Vagina (tissue), 2 donors: ENCODE results near the gene PABPC1L. TPM values are rescaled to one million over a fixed set of nuclear protein-coding genes. Genes with fewer than 3 reads are reported as not detected.

ENCODE experiments used
- DNase-seq, 2 donors: peaks; one replicate each; pipeline ENCODE4 v3.0.0-alpha.2; 2017; ENCODE audit errors: extremely low spot score in 2 of 2
- H3K27ac ChIP-seq: fragments of 200-600 bp; sonication (generic); one replicate; pipeline ENCODE4 v1.5.1; 2019
- H3K27me3 ChIP-seq: fragments of 200-600 bp; sonication (generic); one replicate; pipeline ENCODE4 v1.5.1; 2019
- H3K36me3 ChIP-seq, 2 donors: fragments of 200-600 bp; sonication (generic); one replicate each; pipeline ENCODE4 v1.5.1; 2017 to 2019
- H3K4me1 ChIP-seq: fragments of 200-600 bp; sonication (generic); one replicate; pipeline ENCODE4 v1.5.1; 2019
- H3K4me3 ChIP-seq, 2 donors: fragments of 200-600 bp; sonication (generic); 1 replicate in 1 of 2; 2 replicates in 1 of 2; pipeline ENCODE4 v1.5.1; 2016 to 2019
- H3K9me3 ChIP-seq: fragments of 200-600 bp; sonication (generic); one replicate; pipeline ENCODE4 v1.5.1; 2019
- CTCF ChIP-seq, 3 experiments: fragments of 450-650 bp in 2 of 3; fragments of 200-600 bp in 1 of 3; sonication (generic) in 1 of 3; IDR thresholded peaks; one replicate each; pipeline ENCODE4 v1.5.1; 2017 to 2019; ENCODE audit warnings: antibody characterized with exemption in 3 of 3, mild to moderate bottlenecking in 2 of 3, moderate library complexity in 2 of 3
- POLR2A ChIP-seq, 2 donors: fragments of 450-650 bp; IDR thresholded peaks; one replicate each; pipeline ENCODE4 v1.6.1; 2017; ENCODE audit warnings: antibody characterized with exemption in 2 of 2, mild to moderate bottlenecking in 2 of 2, moderate library complexity in 2 of 2
- POLR2AphosphoS5 ChIP-seq, 2 donors: sonication (generic); formaldehyde crosslinking; IDR thresholded peaks; one replicate each; pipeline ENCODE4 v1.9.0; 2017; ENCODE audit warnings: antibody characterized with exemption in 2 of 2, mild to moderate bottlenecking in 2 of 2, low read depth in 1 of 2; ENCODE audit not compliant: insufficient read depth in 1 of 2
- intact Hi-C: fragments of 100-400 bp; cut with DNase I; formaldehyde crosslinking; loops from one replicate; pipeline ENCODE4 v1.15.1; 2023
- total RNA-seq: library from RNA; depleted of rRNA; stranded (reverse); fragments of >200 nt; gene quantifications from one replicate; pipeline ENCODE4 v1.2.3, GENCODE V29; 2016

Gene PABPC1L
- total RNA-seq, 1 donor from 2014 or later = 19.6 TPM

- no peak overlapping the region for H3K4me3 ChIP-seq
- no peak for DNase-seq
- H3K36me3 ChIP-seq = peaks cover 0 to 38% of the 10 kb centered on the region in 2 donors
Measured at GRCh38 chr20:44941120-44941691, 31.3 kb downstream of the PABPC1L start.

GRCh38 chr20:44942264-44942973, 32.6 kb downstream of the PABPC1L start:
- no peak for TF ChIP-seq CTCF (IDR thresholded peaks at IDR 0.05)
- TF ChIP-seq POLR2AphosphoS5 (IDR thresholded peaks at IDR 0.05; ENCODE audit: insufficient read depth in 1 of 2, low read depth in 1 of 2) = no peak
- TF ChIP-seq POLR2A (IDR thresholded peaks at IDR 0.05) = no peak
- no peaks in the 10 kb centered on the region for H3K4me1 ChIP-seq
- H3K9me3 ChIP-seq = no peaks in the 10 kb centered on the region
- intact Hi-C loops = no loop called here
- no peak overlapping the region for H3K4me3 ChIP-seq
- no peak for DNase-seq
- peaks cover 0 to 49% of the 10 kb centered on the region in 2 donors for H3K36me3 ChIP-seq
- H3K27ac ChIP-seq = no peak overlapping the region
- no peaks in the 10 kb centered on the region for H3K27me3 ChIP-seq

More at GRCh38 chr20:44941120-44941691, 31.3 kb downstream of the PABPC1L start:
- Histone ChIP-seq H3K4me1 (no peaks in the 10 kb centered on the region), H3K27ac (no peak overlapping the region), H3K9me3 (no peaks in the 10 kb centered on the region), H3K27me3 (no peaks in the 10 kb centered on the region)
- intact Hi-C loops = no loop called here
- TF ChIP-seq POLR2AphosphoS5 (IDR thresholded peaks at IDR 0.05; ENCODE audit: insufficient read depth in 1 of 2, low read depth in 1 of 2) (no peak), CTCF (IDR thresholded peaks at IDR 0.05) (no peak), POLR2A (IDR thresholded peaks at IDR 0.05) (no peak)

GRCh38 chr20:44943828-44944227, 34.0 kb downstream of the PABPC1L start:
- TF ChIP-seq POLR2A (IDR thresholded peaks at IDR 0.05) (no peak), CTCF (IDR thresholded peaks at IDR 0.05) (no peak)
- intact Hi-C loops = no loop called here
- peaks cover 0 to 62% of the 10 kb centered on the region in 2 donors for H3K36me3 ChIP-seq
- no peaks in the 10 kb centered on the region for H3K4me1 ChIP-seq
- H3K27me3 ChIP-seq = no peaks in the 10 kb centered on the region
- DNase-seq = no peak
- no peaks in the 10 kb centered on the region for H3K9me3 ChIP-seq
- H3K27ac ChIP-seq = no peak overlapping the region
- H3K4me3 ChIP-seq = no peak overlapping the region

- no peak for DNase-seq
- Histone ChIP-seq H3K27me3 (no peaks in the 10 kb centered on the region), H3K9me3 (no peaks in the 10 kb centered on the region), H3K4me1 (no peaks in the 10 kb centered on the region), H3K4me3 (no peak overlapping the region), H3K36me3 (peaks cover 0 to 76% of the 10 kb centered on the region in 2 donors), H3K27ac (no peak overlapping the region)
- no peak for TF ChIP-seq POLR2AphosphoS5 (IDR thresholded peaks at IDR 0.05; ENCODE audit: insufficient read depth in 1 of 2, low read depth in 1 of 2)
- TF ChIP-seq CTCF (IDR thresholded peaks at IDR 0.05) = no peak
- TF ChIP-seq POLR2A (IDR thresholded peaks at IDR 0.05) = no peak
- intact Hi-C loops = no loop called here
Measured at GRCh38 chr20:44945261-44945660, 35.4 kb downstream of the PABPC1L start.

- Histone ChIP-seq H3K36me3 (peaks cover 0 to 81% of the 10 kb centered on the region in 2 donors), H3K27me3 (no peaks in the 10 kb centered on the region), H3K4me3 (no peak overlapping the region), H3K9me3 (no peaks in the 10 kb centered on the region), H3K27ac (no peak overlapping the region), H3K4me1 (no peaks in the 10 kb centered on the region)
- intact Hi-C loops = no loop called here
- DNase-seq = no peak
- TF ChIP-seq POLR2A (IDR thresholded peaks at IDR 0.05) = no peak
- TF ChIP-seq CTCF (IDR thresholded peaks at IDR 0.05) = no peak
- TF ChIP-seq POLR2AphosphoS5 (IDR thresholded peaks at IDR 0.05; ENCODE audit: insufficient read depth in 1 of 2, low read depth in 1 of 2) = no peak
Measured at GRCh38 chr20:44946271-44946852, 36.5 kb downstream of the PABPC1L start.
